H1 (cell line): ENCODE measurements around the gene HOXB6. TPM values are rescaled to one million over a fixed set of nuclear protein-coding genes. Genes with fewer than 3 reads are reported as not detected.

ENCODE experiments used
- CTCF ChIA-PET: fragments of 300-600 bp; sonication (Branson Sonifier 250); formaldehyde crosslinking; loops from one replicate; lab custom pipeline; 2021; ENCODE audit not compliant: partially characterized antibody; lab: Charles Lee
- POLR2A ChIA-PET: fragments of 300-600 bp; sonication (Branson Sonifier 250); formaldehyde crosslinking; loops from one replicate; lab custom pipeline; 2021; ENCODE audit warnings: inconsistent platforms; ENCODE audit not compliant: partially characterized antibody; lab: Charles Lee
- DNase-seq, 2 experiments: peaks; one replicate each; pipeline versions ENCODE4 v3.0.0 to v3.0.0-alpha.2; 2010 to 2022; ENCODE audit warnings: low spot score in 2 of 2, low read depth in 1 of 2, mixed read lengths in 1 of 2
- FAIRE-seq: peaks from 2 replicates; lab custom pipeline; 2011; peaks lifted over from hg19 to GRCh38; lab: Jason Lieb, UNC
- H2AFZ ChIP-seq: 2 replicates; pipeline ENCODE4 v1.8.1; 2012; ENCODE audit warnings: low read length, inconsistent platforms
- H2AK5ac ChIP-seq: 2 replicates; pipeline ENCODE4 v1.6.1; 2013; ENCODE audit warnings: low read depth, low read length
- H2BK120ac ChIP-seq: replicated peaks from 2 replicates; pipeline ENCODE3; 2013; ENCODE audit warnings: low read depth, low read length, inconsistent platforms
- H2BK12ac ChIP-seq: 2 replicates; pipeline ENCODE4 v1.6.1; 2013; ENCODE audit warnings: low read depth, low read length
- H2BK15ac ChIP-seq: 2 replicates; pipeline ENCODE4 v1.6.1; 2013; ENCODE audit warnings: low read length
- H2BK20ac ChIP-seq: 2 replicates; pipeline ENCODE4 v1.6.1; 2013; ENCODE audit warnings: low read length
- H2BK5ac ChIP-seq: 2 replicates; pipeline ENCODE4 v1.6.1; 2013; ENCODE audit warnings: low read depth, low read length
- H3K14ac ChIP-seq: 2 replicates; pipeline ENCODE4 v1.6.1; 2013; ENCODE audit warnings: inconsistent platforms; ENCODE audit not compliant: insufficient read length
- H3K18ac ChIP-seq: 2 replicates; pipeline ENCODE4 v1.6.1; 2013; ENCODE audit warnings: low read length; ENCODE audit errors: extremely low read depth
- H3K23ac ChIP-seq: 2 replicates; pipeline ENCODE4 v1.6.1; 2013; ENCODE audit warnings: inconsistent platforms; ENCODE audit not compliant: insufficient read length
- H3K23me2 ChIP-seq: 2 replicates; pipeline ENCODE4 v1.6.1; 2013; ENCODE audit warnings: low read depth, low read length
- H3K27ac ChIP-seq: 2 replicates; pipeline ENCODE4 v1.6.1; 2011; ENCODE audit warnings: low read depth, low read length, inconsistent platforms
- H3K27me3 ChIP-seq, 4 experiments: replicated peaks in 1 of 4; 1 replicate in 1 of 4; 2 replicates in 3 of 4; pipeline versions ENCODE4 v1.6.1 to v1.8.1; 2011 to 2013; ENCODE audit warnings: low read length in 3 of 4, mild to moderate bottlenecking in 3 of 4, inconsistent platforms in 2 of 4, mixed read lengths in 2 of 4, moderate library complexity in 1 of 4; ENCODE audit not compliant: control insufficient read depth in 3 of 4, insufficient read depth in 3 of 4; ENCODE audit errors: extremely low read depth in 1 of 4
- H3K36me3 ChIP-seq, 4 experiments: 2 replicates each; pipeline versions ENCODE4 v1.6.1 to v1.8.1; 2011 to 2013; ENCODE audit warnings: mild to moderate bottlenecking in 4 of 4, low read length in 3 of 4, moderate library complexity in 2 of 4, control low read depth in 1 of 4, inconsistent platforms in 1 of 4; ENCODE audit not compliant: insufficient read depth in 4 of 4, control insufficient read depth in 2 of 4
- H3K4ac ChIP-seq: replicated peaks from 2 replicates; pipeline ENCODE3; 2013; ENCODE audit warnings: low read length, low read depth, mixed read lengths, inconsistent platforms; ENCODE audit not compliant: insufficient read length
- H3K4me1 ChIP-seq, 4 experiments: replicated peaks in 1 of 4; 1 replicate in 1 of 4; 2 replicates in 3 of 4; pipeline versions ENCODE4 v1.6.1 to v1.8.1; 2011 to 2013; ENCODE audit warnings: low read length in 3 of 4, inconsistent platforms in 2 of 4, mixed read lengths in 1 of 4; ENCODE audit not compliant: insufficient read depth in 4 of 4, control insufficient read depth in 3 of 4
- H3K4me2 ChIP-seq, 2 experiments: 2 replicates each; pipeline versions ENCODE4 v1.6.1 to v1.8.1; 2011 to 2013; ENCODE audit warnings: low read depth in 2 of 2, low read length in 2 of 2, control low read depth in 1 of 2, inconsistent platforms in 1 of 2, mild to moderate bottlenecking in 1 of 2; ENCODE audit not compliant: insufficient read depth in 1 of 2
- H3K4me3 ChIP-seq, 4 experiments: fragments of 200-600, 300-600 bp in 1 of 4; sonication (generic), shearing (Covaris generic), sonication (Bioruptor Twin) in 1 of 4; 2 replicates each; pipeline versions ENCODE4 v1.5.1 to v1.8.1; 2011 to 2016; ENCODE audit warnings: low read length in 4 of 4, low read depth in 3 of 4, control low read depth in 2 of 4, inconsistent platforms in 2 of 4, mild to moderate bottlenecking in 2 of 4, mixed read lengths in 1 of 4, moderate library complexity in 1 of 4; ENCODE audit not compliant: insufficient read depth in 2 of 4; ENCODE audit errors: extremely low read depth in 1 of 4
- H3K56ac ChIP-seq: replicated peaks from 2 replicates; pipeline ENCODE3; 2013; ENCODE audit warnings: low read depth, mild to moderate bottlenecking, mixed read lengths, low read length, inconsistent platforms; ENCODE audit not compliant: insufficient read length
- H3K79me1 ChIP-seq: 2 replicates; pipeline ENCODE4 v1.6.1; 2013; ENCODE audit warnings: low read depth, low read length, control low read depth
- H3K79me2 ChIP-seq, 2 experiments: 2 replicates each; pipeline versions ENCODE4 v1.6.1 to v1.8.1; 2012 to 2013; ENCODE audit warnings: low read length in 2 of 2, mild to moderate bottlenecking in 2 of 2, inconsistent platforms in 1 of 2; ENCODE audit not compliant: insufficient read depth in 2 of 2, control insufficient read depth in 1 of 2
- H3K9ac ChIP-seq, 4 experiments: replicated peaks in 1 of 4; 1 replicate in 1 of 4; 2 replicates in 3 of 4; pipeline versions ENCODE4 v1.6.1 to v1.8.1; 2011 to 2013; ENCODE audit warnings: low read depth in 3 of 4, low read length in 3 of 4, control low read depth in 2 of 4, mild to moderate bottlenecking in 2 of 4, moderate library complexity in 2 of 4, inconsistent platforms in 1 of 4; ENCODE audit errors: extremely low read depth in 1 of 4
- H3K9me3 ChIP-seq, 2 experiments: 2 replicates each; pipeline versions ENCODE4 v1.6.1 to v1.8.1; 2012 to 2013; ENCODE audit warnings: mild to moderate bottlenecking in 2 of 2, moderate library complexity in 2 of 2, control low read depth in 1 of 2, inconsistent platforms in 1 of 2, low read depth in 1 of 2, low read length in 1 of 2, mixed read lengths in 1 of 2; ENCODE audit not compliant: insufficient read depth in 2 of 2
- H4K20me1 ChIP-seq, 2 experiments: replicated peaks in 1 of 2; 2 replicates each; pipeline versions ENCODE3 to v1.8.1; 2011 to 2013; ENCODE audit warnings: inconsistent platforms in 2 of 2, low read length in 2 of 2, mild to moderate bottlenecking in 1 of 2; ENCODE audit not compliant: insufficient read depth in 2 of 2, control insufficient read depth in 1 of 2
- H4K5ac ChIP-seq: 2 replicates; pipeline ENCODE4 v1.6.1; 2013; ENCODE audit warnings: low read length, low read depth, mixed read lengths, inconsistent platforms; ENCODE audit not compliant: insufficient read length
- H4K8ac ChIP-seq: 2 replicates; pipeline ENCODE4 v1.8.0; 2013; ENCODE audit warnings: mild to moderate bottlenecking, moderate library complexity, low read length, inconsistent platforms; ENCODE audit not compliant: insufficient read depth; ENCODE audit errors: extremely low read depth
- H4K91ac ChIP-seq: replicated peaks from 2 replicates; pipeline ENCODE3; 2013; ENCODE audit warnings: low read length, mixed read lengths, inconsistent platforms; ENCODE audit not compliant: insufficient read length
- BRCA1 ChIP-seq: IDR thresholded peaks from 2 replicates; pipeline ENCODE4 v1.6.1; 2012; ENCODE audit warnings: low read depth, low read length, improper control_type of control experiment
- HDAC2 ChIP-seq, 2 experiments: fragments of 300-600 bp in 1 of 2; sonication (generic) in 1 of 2; IDR thresholded peaks; 2 replicates each; pipeline ENCODE4 v1.6.1; 2011 to 2012; ENCODE audit warnings: low read depth in 2 of 2, low read length in 2 of 2, mild to moderate bottlenecking in 2 of 2, moderate library complexity in 2 of 2, borderline replicate concordance in 1 of 2, inconsistent platforms in 1 of 2
- POLR2A ChIP-seq, 2 experiments: IDR thresholded peaks; 1 replicate in 1 of 2; 2 replicates in 1 of 2; pipeline ENCODE4 v1.6.1; 2011; ENCODE audit warnings: low read depth in 2 of 2, low read length in 2 of 2, mild to moderate bottlenecking in 2 of 2; ENCODE audit errors: control extremely low read depth in 1 of 2
- SRF ChIP-seq: IDR thresholded peaks from 2 replicates; pipeline ENCODE4 v1.6.1; 2011; ENCODE audit warnings: mild to moderate bottlenecking, low read depth, low read length, moderate library complexity
- TAF1 ChIP-seq: IDR thresholded peaks from 2 replicates; pipeline ENCODE4 v1.6.1; 2011; ENCODE audit warnings: mild to moderate bottlenecking, low read depth, low read length
- ZNF274 ChIP-seq: IDR thresholded peaks from 2 replicates; pipeline ENCODE4 v1.7.0; 2012; ENCODE audit warnings: low read length, borderline replicate concordance; ENCODE audit errors: extremely low read depth
- WGBS, 2 experiments: shearing (Covaris generic) in 1 of 2; methylation state at CpG; one replicate each; pipeline versions ENCODE4 v1.1.6 to v1.1.7; 2013 to 2015; ENCODE audit warnings: low lambda C conversion rate in 2 of 2, mixed read lengths in 2 of 2, inconsistent platforms in 1 of 2, low coverage in 1 of 2, missing lambda C conversion rate in 1 of 2; ENCODE audit not compliant: insufficient replicate concordance in 2 of 2, insufficient coverage in 1 of 2, insufficient read length in 1 of 2; ENCODE audit errors: extremely low coverage in 1 of 2, missing lambda C conversion rate in 1 of 2; 5-methylcytosine and 5-hydroxymethylcytosine counted together
- polyA plus RNA-seq, 7 experiments: library from polyadenylated mRNA; depleted of rRNA in 3 of 7; stranded (reverse) in 5 of 7; unstranded in 2 of 7; fragments of >200 nt in 5 of 7; fragments of 200-250 nt in 2 of 7; gene quantifications; 1 replicate in 5 of 7; 2 replicates in 1 of 7; 4 replicates in 1 of 7; pipeline versions ENCODE4 v1.2.1 to v1.2.3, GENCODE V29; 2011 to 2013; ENCODE audit warnings: missing spikeins in 2 of 7, mixed read lengths in 2 of 7
- total RNA-seq: library from RNA; stranded (reverse); fragmentation: NEBNext Ultra II Directional; extraction: Animal tissue kit (Norgen Biotek cat#: 25700); gene quantifications from 2 replicates; pipeline ENCODE4 v1.2.1, GENCODE V29; 2021

HOXB6 gene
- total and polyA plus RNA-seq, 2 of the 8 experiments (the other 6 are each of a cell fraction or from before 2014, with no cell fraction given), result not detected

GRCh38 chr17:48644159-48644558 lies 39.4 kb upstream of the HOXB6 start:
- Histone ChIP-seq H2AFZ (no peak overlapping the region), H3K14ac (no peak overlapping the region), H3K9me3 (no peaks in the 10 kb centered on the region), H3K4me1 (peaks cover 0 to 14% (median 9%) of the 10 kb centered on the region in 4 experiments; a peak in 5 of 7 replicates), H2BK12ac (no peak overlapping the region), H3K27me3 (peaks cover 95 to 100% (median 99%) of the 10 kb centered on the region in 4 experiments), H3K18ac (no peak overlapping the region), H4K20me1 (peaks cover 6 to 28% of the 10 kb centered on the region in 2 experiments), H2BK20ac (no peak overlapping the region), H2BK5ac (no peak overlapping the region), H4K8ac (no peak overlapping the region), H4K91ac (no peak overlapping the region), H3K79me1 (no peaks in the 10 kb centered on the region), H3K36me3 (peaks cover 0 to 10% (median 0%) of the 10 kb centered on the region in 4 experiments; a peak in 1 of 8 replicates), H3K27ac (no peak overlapping the region), H3K23me2 (peaks cover 3% of the 10 kb centered on the region; the same call in 1 of the 2 replicates), H3K9ac (no peak overlapping the region), H2BK15ac (no peak overlapping the region), H3K4me3 (no peak overlapping the region), H3K4me2 (no peak overlapping the region), H3K23ac (no peak overlapping the region), H3K56ac (no peak overlapping the region), H2AK5ac (no peak overlapping the region), H3K4ac (no peak overlapping the region), H4K5ac (no peak overlapping the region), H3K79me2 (no peaks in the 10 kb centered on the region), H2BK120ac (no peak overlapping the region)
- no peak for DNase-seq
- no peak for FAIRE-seq
- ChIA-PET CTCF (interaction anchor here (0.6 to 2.5 kb wide), 7 partner anchors 8 to 771 kb away, joined by 3 to 10 read pairs (median 5); no protein-coding TSS in a partner anchor), POLR2A (interaction anchor here (0.6 kb wide), 1 partner anchor 169 kb away, joined by 5 read pairs; no protein-coding TSS in a partner anchor)
- 86% methylated on average over 1 of the region's 1 CpG; no CpG with 5 or more reads in 1 of the 2 experiments for WGBS, 2 experiments
- TF ChIP-seq ZNF274 (no peak), TAF1 (no peak), BRCA1 (no peak), POLR2A (IDR thresholded peaks at IDR 0.05; ENCODE audit: control extremely low read depth in 1 of 2, low read depth in 2 of 2, low read length in 2 of 2) (no peak), SRF (no peak), HDAC2 (IDR thresholded peaks at IDR 0.05; ENCODE audit: borderline replicate concordance in 1 of 2, low read depth in 2 of 2, low read length in 2 of 2) (no peak)
